Activated T-cell treated with anti-CD3 and anti-CD28 coated beads for 4 hours (primary cell): Measurements from ENCODE around the gene CCDC73.
"Not testable (repeated sequence)": the region's sequence is repeated elsewhere in the genome, so short reads cannot be mapped to it uniquely, and the experiment has no call there.

Source experiments
- DNase-seq: peaks from one replicate; pipeline ENCODE4 v3.0.0-alpha.2; 2020

Gene CCDC73

DNA sequence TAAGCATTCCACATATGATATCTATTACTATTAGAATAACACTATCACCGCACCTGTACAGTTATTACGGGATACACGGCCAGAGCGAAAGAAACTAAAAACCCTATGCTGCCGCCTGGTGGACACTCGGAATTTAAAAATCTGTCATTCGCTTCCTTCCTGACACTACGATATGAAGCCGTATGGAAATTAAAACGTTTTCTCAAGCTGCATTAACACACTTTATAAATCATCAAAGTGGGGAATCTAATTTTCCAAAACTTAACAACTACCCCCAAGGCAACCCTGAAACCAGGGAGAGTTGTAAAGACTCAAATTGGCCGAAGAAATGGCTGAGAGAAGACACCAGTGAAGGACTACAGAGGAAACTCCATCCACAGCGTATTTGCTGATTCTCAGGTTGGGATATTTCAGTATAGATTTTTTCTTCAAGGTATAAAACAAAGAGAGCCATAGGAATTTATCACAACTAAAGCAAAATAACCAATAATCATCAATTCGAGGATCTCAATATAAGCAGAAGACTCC lies 1.4 kb downstream of the CCDC73 start:
- peak; percentile 66 for DNase-seq

DNA sequence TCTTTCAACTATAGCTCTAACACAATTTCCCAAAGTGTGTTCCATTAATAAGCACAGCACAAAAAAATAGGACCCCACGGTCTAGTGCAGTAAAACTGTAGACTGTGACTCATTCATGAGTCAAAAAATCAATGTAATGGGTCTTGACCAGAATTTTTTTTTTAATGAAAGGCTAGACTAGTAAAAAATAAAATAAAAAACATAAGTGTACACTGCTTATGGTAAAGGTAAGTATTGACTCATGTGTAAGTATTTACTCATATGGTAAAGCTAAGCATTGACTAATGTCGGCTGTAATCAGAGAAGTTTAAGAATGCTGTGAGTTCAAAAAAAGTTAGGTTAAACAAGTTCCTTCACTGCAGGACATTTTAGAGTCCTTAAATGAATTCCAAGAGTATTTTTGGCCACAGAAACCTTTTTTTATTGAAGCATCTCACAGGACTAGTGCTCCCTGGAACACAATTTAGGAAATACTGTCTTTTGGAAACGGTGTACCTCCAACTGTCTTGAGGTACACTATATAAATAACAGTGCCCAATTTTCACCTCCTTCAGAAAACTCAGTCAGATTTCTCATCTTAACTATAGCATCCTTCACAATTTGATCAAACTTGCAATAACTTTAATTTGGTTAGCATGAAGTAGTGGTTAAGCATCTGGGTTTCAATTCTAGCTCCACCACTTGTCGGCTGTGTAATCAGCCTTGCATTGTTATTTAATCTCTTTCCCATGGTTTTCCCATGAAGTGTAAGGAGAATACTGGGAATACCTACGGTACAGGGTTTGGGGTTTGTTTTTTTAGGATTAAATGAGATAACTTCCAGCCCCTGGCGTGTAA lies 2.1 kb downstream of the CCDC73 start:
- no peak for DNase-seq

GRCh38 chr11:32790916-32791315 lies 3.5 kb downstream of the CCDC73 start:
- DNase-seq: no peak

GRCh38 chr11:32786811-32787210 lies 7.7 kb downstream of the CCDC73 start:
- DNase-seq: no peak

GRCh38 chr11:32785262-32785661 lies 9.2 kb downstream of the CCDC73 start:
- no peak for DNase-seq

DNA sequence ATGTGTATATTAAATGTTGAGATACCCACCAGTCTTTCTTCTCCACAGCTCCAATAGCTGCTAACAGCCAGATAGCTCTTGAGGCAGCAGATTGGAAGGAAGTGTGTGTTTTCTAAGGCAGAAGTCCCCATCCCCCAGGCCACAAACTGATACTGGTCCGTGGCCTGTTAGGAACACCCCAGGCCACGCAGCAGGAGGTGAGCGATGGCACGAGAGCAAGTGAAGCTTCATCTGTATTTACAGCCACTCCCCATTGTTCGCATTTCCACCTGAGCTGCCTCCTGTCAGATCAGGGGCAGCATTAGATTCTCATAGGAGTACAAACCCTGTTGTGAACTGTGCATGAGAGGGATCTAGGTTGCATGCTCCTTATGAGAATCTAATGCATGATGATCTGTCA lies 12.7 kb downstream of the CCDC73 start:
- DNase-seq: no peak

DNA sequence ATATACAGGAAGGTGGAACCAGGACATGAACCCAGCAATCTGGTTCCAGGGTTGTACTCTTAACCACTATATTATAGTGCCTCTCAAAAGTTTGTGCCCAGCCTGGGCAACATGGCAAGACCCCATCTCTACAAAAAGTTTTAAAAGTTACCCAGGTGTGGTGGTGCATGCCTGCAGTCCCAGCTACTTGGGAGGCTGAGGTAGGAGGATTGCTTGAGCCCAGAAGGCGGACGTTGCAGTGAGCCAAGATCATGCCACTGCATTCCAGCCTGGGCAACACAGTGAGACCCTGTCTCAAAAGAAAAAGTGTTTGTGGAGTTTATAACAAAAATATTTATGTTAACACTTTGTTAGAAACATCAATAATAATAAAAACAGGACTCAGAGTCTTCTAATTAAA lies 13.6 kb downstream of the CCDC73 start:
- not testable (repeated sequence) for DNase-seq

GRCh38 chr11:32779136-32779535 lies 15.3 kb downstream of the CCDC73 start:
- no peak for DNase-seq

- no peak for DNase-seq
These were observed 18.6 kb downstream of the CCDC73 start for GRCh38 chr11:32775908-32776307.

DNA sequence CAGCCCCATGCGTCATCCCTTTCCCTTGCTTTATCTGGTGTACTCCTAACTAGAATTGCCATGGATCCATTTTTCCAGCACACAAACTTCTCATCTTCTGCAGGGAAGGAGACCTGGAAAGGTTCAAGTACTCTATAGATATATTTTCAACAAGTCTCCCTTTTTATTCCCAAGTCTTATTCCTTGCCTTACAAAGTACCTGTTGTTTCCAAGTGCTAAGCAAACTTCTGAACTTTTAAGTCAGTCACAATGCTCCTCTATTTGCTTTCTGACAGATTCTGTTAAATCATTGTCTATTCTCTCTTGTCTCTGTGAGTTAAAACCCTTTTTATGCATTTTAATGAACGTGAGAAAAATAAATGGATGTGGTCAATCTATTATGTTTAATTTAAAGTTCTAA lies 20.4 kb downstream of the CCDC73 start:
- DNase-seq: no peak

GRCh38 chr11:32772731-32773130 lies 21.7 kb downstream of the CCDC73 start:
- no peak for DNase-seq

DNA sequence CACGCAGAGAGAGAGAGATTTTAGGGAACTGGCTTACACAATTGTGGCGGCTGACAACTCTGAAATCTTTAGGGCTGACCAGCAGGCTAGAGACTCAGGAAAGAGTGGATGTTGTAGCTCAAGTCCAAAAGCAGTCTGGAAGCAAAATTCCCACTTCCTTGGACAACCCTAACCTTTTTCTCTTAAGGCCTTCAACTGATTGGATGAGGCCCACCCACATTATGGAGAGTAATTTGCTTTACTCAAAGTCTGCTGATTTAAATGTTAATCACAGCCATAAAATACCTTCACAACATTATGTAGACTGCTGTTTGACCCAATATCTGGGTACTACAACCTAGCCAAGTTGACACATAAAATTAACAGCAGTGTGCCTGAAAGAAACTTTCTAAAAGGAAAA lies 32.7 kb downstream of the CCDC73 start:
- DNase-seq: not testable (repeated sequence)

DNA sequence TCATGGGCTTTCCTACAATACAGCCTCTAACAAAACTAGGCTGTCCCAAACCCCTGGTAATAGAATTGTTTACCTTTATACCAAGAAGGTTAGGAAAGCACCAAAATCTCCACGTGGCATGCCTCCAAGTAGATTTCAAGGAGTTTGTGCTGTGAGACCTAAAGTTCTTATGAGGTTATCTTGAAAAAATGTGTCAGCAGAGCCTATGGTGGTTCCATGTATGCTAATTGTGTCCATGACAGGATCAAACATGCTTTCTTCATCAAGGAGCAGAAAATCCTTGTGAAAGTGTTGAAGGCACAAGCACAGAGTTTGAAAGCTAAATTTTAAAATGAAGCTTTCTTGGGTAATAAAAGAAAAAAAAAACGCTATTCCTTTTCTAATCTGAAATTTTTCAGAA lies 36.2 kb downstream of the CCDC73 start:
- DNase-seq: no peak

DNA sequence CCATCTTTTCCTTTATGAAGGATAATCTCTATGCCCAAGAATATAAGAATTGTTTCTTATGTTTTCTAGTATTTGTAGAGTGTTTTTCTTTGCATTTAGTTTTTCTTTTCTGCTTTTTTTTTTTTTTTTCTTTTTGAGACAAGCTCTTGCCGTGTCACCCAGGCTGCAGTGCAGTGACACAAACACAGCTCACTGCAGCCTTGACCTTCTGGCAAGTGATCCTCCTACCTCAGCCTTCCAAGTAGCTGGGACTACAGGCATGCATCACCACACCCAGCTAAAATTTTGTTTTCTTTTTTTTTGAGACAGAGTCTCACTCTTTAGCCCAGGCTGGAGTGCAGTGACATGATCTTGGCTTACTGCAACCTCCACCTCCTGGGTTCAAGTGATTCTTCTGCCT lies 41.3 kb downstream of the CCDC73 start:
- DNase-seq: not testable (repeated sequence)

- no peak for DNase-seq
These were observed 42.5 kb downstream of the CCDC73 start for GRCh38 chr11:32752001-32752400.

DNA sequence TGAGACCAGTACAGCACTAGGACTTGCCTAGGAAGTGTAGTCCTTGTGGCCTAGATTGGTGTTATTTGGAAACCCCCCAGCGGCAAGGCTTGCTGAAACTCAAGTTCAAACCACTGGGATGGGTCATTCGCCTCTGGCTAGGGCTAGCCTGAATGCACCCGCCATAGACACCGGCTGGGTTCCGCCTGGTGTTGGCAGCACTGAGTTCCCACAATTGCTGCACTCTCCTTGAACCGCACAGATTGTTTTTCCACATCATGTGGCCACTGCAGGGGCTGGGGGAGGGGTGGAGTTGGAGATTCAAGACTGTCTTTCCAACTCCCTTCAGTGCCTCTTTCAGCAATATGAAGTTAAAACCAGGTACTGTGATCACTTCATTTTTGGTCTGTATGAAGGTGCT lies 43.1 kb downstream of the CCDC73 start:
- no peak for DNase-seq

DNA sequence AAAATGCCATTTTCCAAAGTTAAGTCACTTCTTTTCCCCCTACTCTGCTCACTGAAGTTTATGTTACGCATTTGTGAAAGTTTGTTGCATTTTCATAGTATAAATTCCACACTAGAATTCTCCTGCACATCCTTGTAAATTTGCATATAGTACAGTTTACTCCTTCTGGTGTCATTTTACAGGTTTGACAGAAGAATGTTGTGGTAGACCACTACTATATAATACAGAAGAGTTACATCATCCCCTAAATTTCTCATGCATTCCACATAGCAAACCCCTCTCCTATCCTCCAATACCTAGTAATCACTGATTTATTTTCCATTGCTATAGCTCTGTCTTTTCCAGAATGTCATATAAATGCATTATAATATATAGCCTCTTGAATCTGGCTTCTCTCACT lies 64.5 kb downstream of the CCDC73 start:
- DNase-seq: no peak

DNA sequence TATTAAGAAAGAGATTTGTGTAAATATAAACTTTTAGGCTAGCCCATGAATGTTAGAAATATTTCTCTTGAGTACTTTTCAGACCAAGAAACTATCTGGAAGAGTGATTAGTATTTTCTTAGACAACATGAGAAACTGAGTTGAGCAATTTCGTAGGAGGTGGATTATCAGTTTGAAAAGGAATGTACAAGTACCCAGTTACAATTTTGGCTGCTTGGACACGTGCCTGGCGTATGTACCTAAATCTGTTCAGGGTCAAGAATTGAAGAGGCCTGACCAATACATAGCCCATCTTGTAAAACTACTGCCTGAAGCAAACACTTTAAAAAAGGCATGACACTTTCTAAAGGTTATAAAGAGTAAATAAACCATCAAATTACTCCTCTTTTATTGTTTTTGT lies 71.1 kb downstream of the CCDC73 start:
- DNase-seq: no peak

GRCh38 chr11:32722255-32722654 lies 72.2 kb downstream of the CCDC73 start:
- no peak for DNase-seq

DNA sequence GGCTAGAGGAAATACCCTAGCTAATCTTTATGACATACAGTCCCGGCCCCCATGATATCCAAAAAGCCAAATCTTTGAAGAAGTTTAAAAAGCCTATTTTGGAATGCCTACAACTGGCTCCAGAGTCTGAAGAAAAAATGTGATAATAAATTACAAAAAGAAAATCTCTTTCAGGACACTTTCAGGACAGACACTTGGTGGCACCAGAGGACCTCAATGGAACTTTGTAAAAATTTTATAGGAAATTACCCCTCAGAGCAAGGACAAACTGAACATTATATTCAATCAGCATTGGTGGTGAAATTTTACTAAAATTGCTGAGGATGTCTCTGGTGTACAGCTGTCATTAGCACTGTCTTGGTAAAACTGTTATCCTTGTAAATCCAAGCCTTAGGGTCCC lies 81.0 kb downstream of the CCDC73 start:
- no peak for DNase-seq

- not testable (repeated sequence) for DNase-seq
These were observed 85.5 kb downstream of the CCDC73 start for GRCh38 chr11:32708978-32709377.

DNA sequence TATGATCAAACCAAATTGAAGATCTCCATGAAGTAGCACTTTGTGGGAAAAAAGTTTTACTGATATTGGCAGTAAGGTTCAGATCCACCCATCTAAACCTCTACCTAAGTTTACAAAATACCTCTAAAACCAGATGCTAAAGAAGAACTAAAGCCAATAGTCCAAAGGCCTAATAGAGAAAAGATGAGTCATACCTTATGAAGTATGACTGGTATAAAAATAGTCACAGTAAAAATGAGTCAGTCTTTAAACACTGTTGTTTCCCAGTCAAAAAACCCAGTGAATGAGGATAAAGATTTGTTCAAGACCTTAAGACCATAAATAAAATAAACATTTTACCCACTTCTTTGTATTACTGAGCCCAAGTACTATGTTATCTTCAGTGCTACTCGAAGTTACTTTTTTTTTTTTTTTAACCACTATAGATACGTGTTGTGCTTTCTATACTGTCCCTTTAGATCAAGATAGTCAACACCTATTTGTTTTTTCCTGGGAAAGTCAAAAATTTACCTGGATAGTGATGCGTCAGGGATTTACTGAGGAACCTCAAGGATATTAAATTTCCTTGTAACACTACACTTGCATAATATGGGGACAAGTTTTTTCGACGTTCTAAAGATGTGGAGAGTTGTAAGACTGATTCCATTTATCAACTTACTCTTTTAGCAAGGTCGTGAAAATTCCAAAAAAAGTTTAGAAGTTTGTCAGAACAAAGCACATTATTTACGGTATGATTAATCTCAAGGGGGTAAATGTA lies 87.3 kb downstream of the CCDC73 start:
- DNase-seq: no peak

GRCh38 chr11:32705309-32706033 lies 89.0 kb downstream of the CCDC73 start:
- no peak for DNase-seq
